HG03521 (cell line): Measurements from ENCODE around the gene IL17RE.

Experiments
- ATAC-seq: cut with Tn5 transposase; IDR thresholded peaks from one replicate; pipeline ENCODE4 v1.9.1; 2021; ENCODE audit warnings: mild to moderate bottlenecking, moderate library complexity; ENCODE audit not compliant: unreplicated experiment

IL17RE gene

GRCh38 chr3:9951598-9951961, 48.9 kb downstream of the IL17RE start:
- ATAC-seq: no peak

- peak; percentile 68 for ATAC-seq
Measured at GRCh38 chr3:9951962-9952805, 49.5 kb downstream of the IL17RE start, which contains the start of gene PRRT3. PRRT3 (minus strand) TSS chr3:9952408; CDS start chr3:9950115, 2,293 bp downstream.

- ATAC-seq: no peak
Measured at GRCh38 chr3:9955067-9955502, 52.4 kb downstream of the IL17RE start.

GRCh38 chr3:9955611-9956352, 53.1 kb downstream of the IL17RE start:
- no peak for ATAC-seq

GRCh38 chr3:9957214-9957613, 54.6 kb downstream of the IL17RE start:
- no peak for ATAC-seq

DNA sequence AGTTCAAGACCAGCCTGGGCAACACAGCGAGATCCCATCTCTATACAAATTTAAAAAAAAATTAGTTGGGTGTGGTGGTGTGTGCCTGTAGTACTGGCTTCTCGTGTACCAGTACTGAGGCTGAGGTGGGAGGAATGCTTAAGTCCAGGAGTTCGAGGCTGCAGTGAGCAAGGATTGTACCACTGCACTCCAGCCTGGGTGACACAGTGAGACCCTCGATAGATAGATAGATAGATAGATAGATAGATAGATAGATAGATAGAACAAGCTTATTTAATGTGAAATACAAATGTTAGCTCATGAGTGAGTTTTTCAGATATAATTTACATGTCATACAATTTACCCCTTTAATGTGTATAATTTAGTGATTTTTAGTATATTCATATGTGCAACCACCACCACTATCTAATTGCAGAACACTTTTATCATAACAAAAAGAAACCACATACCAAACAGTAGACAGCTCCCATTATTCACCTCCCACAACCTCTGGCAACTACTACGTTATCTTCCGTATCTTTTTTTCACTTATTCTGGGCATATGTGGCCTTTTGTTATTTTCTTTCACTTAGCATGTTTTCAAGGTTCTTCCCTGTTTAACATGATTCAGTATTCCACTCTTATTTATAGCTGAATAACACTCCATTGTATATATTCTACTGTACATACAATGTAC, 62.7 kb downstream of the IL17RE start:
- ATAC-seq: no peak
